Peyer's patch (tissue), 4 donors: ENCODE measurements around the gene IFNB1. TPM values are rescaled to one million over a fixed set of nuclear protein-coding genes. Genes with fewer than 3 reads are reported as not detected.

Experiments
- DNase-seq, 3 donors: peaks; one replicate each; pipeline ENCODE4 v3.0.0-alpha.2; 2017 to 2019
- H3K27ac ChIP-seq, 4 donors: fragments of 200-600 bp; sonication (generic); one replicate each; pipeline ENCODE4 v1.5.1; 2016 to 2019
- H3K27me3 ChIP-seq, 2 donors: fragments of 200-600 bp; sonication (generic); one replicate each; pipeline ENCODE4 v1.5.1; 2019
- H3K36me3 ChIP-seq, 3 donors: fragments of 200-600 bp; sonication (generic); one replicate each; pipeline ENCODE4 v1.5.1; 2016 to 2019
- H3K4me1 ChIP-seq, 4 donors: fragments of 200-600 bp; sonication (generic); one replicate each; pipeline ENCODE4 v1.5.1; 2016 to 2019
- H3K4me3 ChIP-seq, 4 donors: fragments of 200-600 bp; sonication (generic); 1 replicate in 3 of 4; 2 replicates in 1 of 4; pipeline ENCODE4 v1.5.1; 2016 to 2019; ENCODE audit warnings: mild to moderate bottlenecking in 1 of 4
- H3K9me3 ChIP-seq, 4 donors: fragments of 200-600 bp; sonication (generic); one replicate each; pipeline ENCODE4 v1.5.1; 2016 to 2019; ENCODE audit warnings: mild to moderate bottlenecking in 1 of 4
- POLR2A ChIP-seq, 2 donors: fragments of 450-650 bp; IDR thresholded peaks; one replicate each; pipeline ENCODE4 v1.5.1; 2017; ENCODE audit warnings: antibody characterized with exemption in 2 of 2, mild to moderate bottlenecking in 2 of 2, moderate library complexity in 2 of 2
- total RNA-seq, 4 donors: library from RNA; depleted of rRNA; stranded (reverse); fragments of >200 nt; gene quantifications; one replicate each; pipeline ENCODE4 v1.1.0, GENCODE V29; 2016
- TF ChIP-seq, protein P1 (sequence below), 6 experiments: fragments of 450-650 bp in 4 of 6; fragments of 200-600 bp in 2 of 6; sonication (generic) in 1 of 6; IDR thresholded peaks; one replicate each; pipeline ENCODE4 v1.5.1; 2017 to 2019; ENCODE audit warnings: antibody characterized with exemption in 6 of 6, mild to moderate bottlenecking in 3 of 6, moderate library complexity in 1 of 6

The IFNB1 gene
- total RNA-seq, 4 donors from 2014 or later: not detected

DNA sequence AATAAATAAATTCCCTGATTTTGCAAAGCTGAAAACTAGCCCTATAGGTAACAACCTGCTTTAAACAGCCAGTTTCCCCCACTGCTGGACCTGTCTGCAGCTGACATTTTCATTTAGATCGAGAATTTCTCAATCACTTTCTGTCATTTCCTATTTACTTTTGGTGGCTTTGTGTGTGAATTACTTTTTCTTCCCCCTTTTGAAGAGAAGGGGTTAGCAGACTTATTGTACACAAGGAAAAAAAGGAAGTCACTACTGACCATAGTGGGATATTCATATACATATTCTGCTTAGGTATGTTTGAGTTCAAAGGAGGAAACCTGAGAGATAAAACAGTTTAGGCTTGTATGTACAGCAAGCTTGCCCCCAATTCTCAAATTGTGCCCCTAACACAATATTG is 27.0 kb upstream of the IFNB1 start:
- H3K27ac ChIP-seq: no peak overlapping the region
- TF ChIP-seq POLR2A (IDR thresholded peaks at IDR 0.05): no peak
- TF ChIP-seq, protein P1, sequence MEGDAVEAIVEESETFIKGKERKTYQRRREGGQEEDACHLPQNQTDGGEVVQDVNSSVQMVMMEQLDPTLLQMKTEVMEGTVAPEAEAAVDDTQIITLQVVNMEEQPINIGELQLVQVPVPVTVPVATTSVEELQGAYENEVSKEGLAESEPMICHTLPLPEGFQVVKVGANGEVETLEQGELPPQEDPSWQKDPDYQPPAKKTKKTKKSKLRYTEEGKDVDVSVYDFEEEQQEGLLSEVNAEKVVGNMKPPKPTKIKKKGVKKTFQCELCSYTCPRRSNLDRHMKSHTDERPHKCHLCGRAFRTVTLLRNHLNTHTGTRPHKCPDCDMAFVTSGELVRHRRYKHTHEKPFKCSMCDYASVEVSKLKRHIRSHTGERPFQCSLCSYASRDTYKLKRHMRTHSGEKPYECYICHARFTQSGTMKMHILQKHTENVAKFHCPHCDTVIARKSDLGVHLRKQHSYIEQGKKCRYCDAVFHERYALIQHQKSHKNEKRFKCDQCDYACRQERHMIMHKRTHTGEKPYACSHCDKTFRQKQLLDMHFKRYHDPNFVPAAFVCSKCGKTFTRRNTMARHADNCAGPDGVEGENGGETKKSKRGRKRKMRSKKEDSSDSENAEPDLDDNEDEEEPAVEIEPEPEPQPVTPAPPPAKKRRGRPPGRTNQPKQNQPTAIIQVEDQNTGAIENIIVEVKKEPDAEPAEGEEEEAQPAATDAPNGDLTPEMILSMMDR (IDR thresholded peaks at IDR 0.05): no peak
- H3K9me3 ChIP-seq: no peaks in the 10 kb centered on the region
- H3K27me3 ChIP-seq: no peaks in the 10 kb centered on the region
- no peak for DNase-seq
- H3K36me3 ChIP-seq: no peaks in the 10 kb centered on the region
- no peak overlapping the region for H3K4me3 ChIP-seq
- no peaks in the 10 kb centered on the region for H3K4me1 ChIP-seq

- Histone ChIP-seq H3K4me3 (no peak overlapping the region), H3K36me3 (no peaks in the 10 kb centered on the region), H3K9me3 (no peaks in the 10 kb centered on the region), H3K27me3 (no peaks in the 10 kb centered on the region), H3K27ac (no peak overlapping the region), H3K4me1 (peaks cover 0 to under 1% (median 0%) of the 10 kb centered on the region in 4 donors)
- TF ChIP-seq POLR2A (IDR thresholded peaks at IDR 0.05): no peak
- TF ChIP-seq, protein P1 (IDR thresholded peaks at IDR 0.05): no peak
- DNase-seq: no peak
Observed at GRCh38 chr9:21102305-21102704, 24.6 kb upstream of the IFNB1 start.

DNA sequence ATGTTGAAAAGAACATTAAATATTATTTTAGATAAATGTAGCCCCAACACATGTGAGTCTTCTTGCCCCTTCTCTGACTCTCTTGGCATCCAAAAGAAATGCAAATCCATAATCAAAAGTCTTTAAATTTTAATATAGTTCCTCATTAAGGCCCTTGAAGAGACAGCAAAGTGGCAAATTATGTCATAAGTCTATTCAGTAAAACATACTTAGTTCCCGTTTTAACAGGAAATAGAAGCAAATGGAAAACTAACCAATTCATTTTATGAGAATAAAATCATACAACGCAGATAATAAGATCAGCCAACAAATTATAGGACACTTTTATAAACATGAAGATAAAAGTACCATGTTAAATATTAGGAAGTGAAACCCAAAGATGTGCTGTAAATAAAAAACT is 20.1 kb upstream of the IFNB1 start:
- H3K9me3 ChIP-seq: no peaks in the 10 kb centered on the region
- DNase-seq: no peak
- H3K4me3 ChIP-seq: no peak overlapping the region
- H3K27ac ChIP-seq: no peak overlapping the region
- TF ChIP-seq POLR2A (IDR thresholded peaks at IDR 0.05): no peak
- TF ChIP-seq, protein P1 (IDR thresholded peaks at IDR 0.05): no peak
- no peaks in the 10 kb centered on the region for H3K36me3 ChIP-seq
- no peaks in the 10 kb centered on the region for H3K27me3 ChIP-seq
- H3K4me1 ChIP-seq: peaks cover 0 to 13% (median 0%) of the 10 kb centered on the region in 4 donors

- no peaks in the 10 kb centered on the region for H3K27me3 ChIP-seq
- H3K4me3 ChIP-seq: peak overlapping the region in 1 of 4 donors; percentile 24
- peak overlapping the region in 2 of 4 donors; percentile 48 to 74 for H3K27ac ChIP-seq
Observed at GRCh38 chr9:21096901-21097255, 19.1 kb upstream of the IFNB1 start.

DNA sequence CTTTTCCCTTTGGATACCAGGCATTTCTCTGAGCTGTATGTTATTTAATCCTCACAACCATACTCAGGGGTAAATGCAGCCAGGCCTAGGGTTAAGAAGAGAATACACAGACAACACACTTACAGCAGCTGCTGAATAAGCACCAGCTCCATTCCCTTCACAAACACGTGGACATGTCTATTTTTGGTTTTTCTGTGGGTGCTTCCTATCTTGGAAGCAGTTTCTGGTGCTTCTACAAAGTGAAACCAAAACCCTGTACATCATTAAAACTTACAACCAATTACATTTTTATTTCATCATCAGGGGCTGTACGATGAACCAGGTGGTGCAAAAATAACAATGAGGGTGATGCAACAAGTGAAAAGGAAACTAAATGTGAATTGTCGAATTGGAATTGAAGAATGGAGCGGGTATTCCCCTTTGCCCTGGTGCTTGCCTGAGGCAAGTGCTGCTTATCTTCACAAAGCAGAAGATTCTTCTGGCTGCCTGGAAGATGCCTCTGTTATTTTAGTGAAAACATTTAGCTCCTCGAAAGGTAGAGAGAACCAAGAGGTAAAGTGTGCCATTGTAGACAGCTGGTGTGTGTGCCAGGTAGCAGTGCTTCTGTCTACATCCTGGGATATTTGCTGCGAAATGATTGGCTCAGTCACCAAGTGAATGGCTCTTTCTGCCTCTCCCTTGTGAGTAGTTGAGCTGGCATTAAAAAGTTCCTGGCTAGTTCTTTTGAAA is 18.6 kb upstream of the IFNB1 start:
- TF ChIP-seq, protein P1 (IDR thresholded peaks at IDR 0.05): no peak
- no peak for TF ChIP-seq POLR2A (IDR thresholded peaks at IDR 0.05)
- DNase-seq: no peak
- Histone ChIP-seq H3K9me3 (no peaks in the 10 kb centered on the region), H3K4me1 (peaks cover 0 to 13% (median 0%) of the 10 kb centered on the region in 4 donors), H3K27me3 (no peaks in the 10 kb centered on the region), H3K27ac (peak overlapping the region in 2 of 4 donors; percentile 48 to 74), H3K36me3 (no peaks in the 10 kb centered on the region), H3K4me3 (peak overlapping the region in 2 of 4 donors; percentile 24 to 40)

More at GRCh38 chr9:21096901-21097255, 19.1 kb upstream of the IFNB1 start:
- H3K4me1 ChIP-seq: peaks cover 0 to 13% (median 0%) of the 10 kb centered on the region in 4 donors
- TF ChIP-seq POLR2A (IDR thresholded peaks at IDR 0.05): no peak
- TF ChIP-seq, protein P1 (IDR thresholded peaks at IDR 0.05): no peak
- no peaks in the 10 kb centered on the region for H3K36me3 ChIP-seq
- no peaks in the 10 kb centered on the region for H3K9me3 ChIP-seq
- no peak for DNase-seq
